Measurements from ENCODE around the gene TCFL5. TPM values are rescaled to one million over a fixed set of nuclear protein-coding genes. Genes with fewer than 3 reads are reported as not detected.
A peak's percentile ranks its signal among the peaks of the same experiment; 100 is the strongest.

The TCFL5 gene
- total and polyA plus RNA-seq, 2 donors (not counting 3 experiments of a cell fraction or from before 2014, with no cell fraction given) = 4.4 to 11.1 TPM

DNA sequence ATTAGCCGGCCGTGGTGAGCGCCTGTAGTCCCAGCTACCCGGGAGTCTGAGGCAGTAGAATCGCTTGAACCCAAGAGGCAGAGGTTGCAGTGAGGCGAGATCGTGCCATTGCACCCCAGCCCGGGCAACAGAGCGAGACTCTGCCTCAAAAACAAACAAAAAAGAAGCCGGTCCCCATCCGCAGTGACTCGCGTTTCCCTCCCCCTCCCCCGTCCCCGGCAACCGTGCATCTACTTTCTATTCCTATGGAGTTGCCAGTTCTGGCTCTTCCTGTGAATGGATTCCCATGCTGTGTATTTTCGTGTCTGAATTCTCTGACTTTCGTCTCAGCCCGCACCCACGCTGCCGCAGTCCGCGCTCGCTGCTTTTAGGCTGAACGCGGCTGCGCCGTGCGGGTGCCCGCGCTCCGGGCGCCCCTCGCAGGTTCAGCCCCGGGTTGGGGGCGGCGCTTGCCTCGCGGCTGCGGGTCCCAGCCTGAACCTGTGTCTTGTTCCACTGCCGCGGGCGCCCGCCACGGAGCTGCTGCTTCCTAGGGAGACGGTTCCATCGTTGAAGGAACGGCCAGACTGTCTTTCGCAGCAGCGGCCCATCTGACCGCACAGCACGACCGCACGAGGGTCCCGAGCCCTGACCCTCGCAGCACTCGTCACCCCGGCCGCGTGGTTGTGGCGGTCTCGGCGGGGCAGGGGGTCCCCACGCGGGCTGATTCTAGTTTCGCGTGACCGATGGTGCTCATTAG lies 66.4 kb downstream of the TCFL5 start:
- Histone ChIP-seq H3K27me3 (ENCODE audit: control insufficient read depth in 2 of 2, insufficient read depth in 2 of 2, low read length in 2 of 2) (no peaks in the 10 kb centered on the region), H3K9me3 (replicated peaks; ENCODE audit: control insufficient read depth, insufficient read depth, low read length) (no peaks in the 10 kb centered on the region), H3K79me2 (ENCODE audit: control insufficient read depth, insufficient read depth, low read length) (peaks cover 14% of the 10 kb centered on the region), H3K4me2 (ENCODE audit: insufficient read depth, low read length) (peak overlapping the region; percentile 77), H3K9ac (replicated peaks; ENCODE audit: extremely low read depth, insufficient read depth, low read length) (peak overlapping the region; percentile 55), H4K20me1 (replicated peaks; ENCODE audit: control insufficient read depth, extremely low read depth, insufficient read depth, low read length) (no peaks in the 10 kb centered on the region), H2AFZ (ENCODE audit: low read depth, low read length) (peak overlapping the region; percentile 94), H3K4me1 (ENCODE audit: control insufficient read depth, extremely low read depth, insufficient read depth, low read length) (peaks cover 25% of the 10 kb centered on the region), H3K36me3 (ENCODE audit: control insufficient read depth in 2 of 2, extremely low read depth in 1 of 2, insufficient read depth in 2 of 2, low read length in 2 of 2) (peaks cover 8 to 9% of the 10 kb centered on the region in 2 experiments), H3K27ac (ENCODE audit: insufficient read depth, low read depth, low read length) (peak overlapping the region; percentile 72), H3K9me1 (replicated peaks; ENCODE audit: control insufficient read depth, extremely low read depth, insufficient read depth, low read length) (no peaks in the 10 kb centered on the region), H3K4me3 (replicated peaks in 1 of 3; ENCODE audit: insufficient read depth in 1 of 3, low read depth in 1 of 3, low read length in 3 of 3) (peak overlapping the region; percentile 4 to 60 (median 43))
- FAIRE-seq = peak; percentile 82
- ChIA-PET POLR2A (no interaction called here), CTCF (interaction anchor here (1.1 to 1.9 kb wide), 9 partner anchors 13 to 214 kb away, joined by 3 to 24 read pairs (median 6); partner anchors contain the start of gene NTSR1)
- intact Hi-C loops (cut with micrococcal nuclease) (loop anchor here (10.0 kb wide), 1 partner anchor 490 kb away; the partner anchor contains the start of gene ADRM1), dilution Hi-C loops (cut with MboI; ENCODE audit: extremely low pct_ligation_motif_present, low sequenced_read_pairs) (no loop called here)
- BruUV-seq (replicated peaks) = no TSS peak
- no peak for TF ChIP-seq POLR2A (IDR thresholded peaks at IDR 0.05; ENCODE audit: low read depth, low read length)
- no peak for TF ChIP-seq GATA2 (IDR thresholded peaks at IDR 0.05; ENCODE audit: insufficient read depth, insufficient read length, low read depth, low read length)
- no peak for TF ChIP-seq MYC (IDR thresholded peaks at IDR 0.05; ENCODE audit: low read depth, low read length)
- TF ChIP-seq FOS (IDR thresholded peaks at IDR 0.05; ENCODE audit: borderline replicate concordance, insufficient read depth, low read length) = no peak
- peak; percentile 14 for TF ChIP-seq POLR2AphosphoS5 (IDR thresholded peaks at IDR 0.05; ENCODE audit: insufficient read depth, low read depth, low read length)
- TF ChIP-seq, protein P1, sequence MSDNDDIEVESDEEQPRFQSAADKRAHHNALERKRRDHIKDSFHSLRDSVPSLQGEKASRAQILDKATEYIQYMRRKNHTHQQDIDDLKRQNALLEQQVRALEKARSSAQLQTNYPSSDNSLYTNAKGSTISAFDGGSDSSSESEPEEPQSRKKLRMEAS (IDR thresholded peaks at IDR 0.05; ENCODE audit: insufficient read depth, insufficient read length) = no peak
- DNase-seq (ENCODE audit: low read depth, low spot score) = peak; percentile 66

Data from endothelial cell of umbilical vein (primary cell).